Measurements from ENCODE around the gene ORAI2.

Gene ORAI2
- long read RNA-seq, full-length matches to known transcripts: 449 of 521 reads
- long read RNA-seq, partial matches to known transcripts: 16 of 521 reads
- long read RNA-seq, other reads (novel, unspliced or antisense): 56 of 521 reads

DNA sequence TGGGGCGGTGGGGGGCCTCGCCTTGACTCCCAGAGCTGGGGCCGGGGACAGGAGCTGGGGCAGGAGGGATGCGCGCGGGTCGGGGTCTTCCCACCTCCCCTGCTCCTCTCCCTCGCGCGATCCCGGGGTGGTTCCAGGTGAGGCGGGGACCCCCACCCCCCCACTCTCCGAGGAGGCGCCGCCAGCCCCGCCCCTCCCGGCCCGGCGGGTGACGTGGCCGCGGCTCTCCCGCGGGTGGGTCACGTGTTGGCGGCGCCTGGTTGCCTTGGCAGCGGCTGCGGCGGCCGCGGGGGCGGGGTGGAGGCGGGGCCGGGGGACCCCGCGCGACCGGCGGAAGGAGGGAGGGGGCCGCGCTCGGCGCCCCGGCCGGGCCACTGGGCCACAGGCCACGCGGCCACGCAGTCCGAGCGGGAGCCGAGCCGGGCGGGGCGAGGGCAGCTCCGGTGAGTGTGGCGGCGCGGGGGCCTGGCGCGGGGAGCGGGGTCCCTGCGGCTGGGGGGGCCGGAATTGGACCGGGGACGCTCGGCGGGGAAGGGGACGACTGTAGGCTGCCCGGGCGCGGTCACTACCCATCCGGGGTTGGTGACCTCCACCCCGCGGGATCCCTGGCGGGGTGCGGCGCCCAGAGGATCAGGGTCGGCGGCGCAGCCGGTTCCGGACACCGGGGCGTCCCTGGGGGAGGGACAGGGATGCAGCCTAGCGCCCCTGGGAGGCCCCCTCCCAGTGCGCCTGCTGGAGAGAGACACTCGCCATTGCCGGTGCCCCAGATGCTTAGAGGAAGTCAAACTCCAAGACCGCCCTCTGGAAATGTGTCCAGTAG is at the start of gene ORAI2:
TSS of gene ORAI2 (plus strand) at position 357 of the 820 bp plus-strand sequence. CDS start 5,382 bp downstream, outside the sequence.
- TF ChIP-seq SPI1 (IDR thresholded peaks at IDR 0.05; ENCODE audit: borderline replicate concordance, low read depth): peak; percentile 43; the same call in 1 of the 2 replicates
- TF ChIP-seq REST (IDR thresholded peaks at IDR 0.05; ENCODE audit: insufficient replicate concordance, low read depth): peak; percentile 38
- TF ChIP-seq POLR2AphosphoS5 (IDR thresholded peaks at IDR 0.05; ENCODE audit: low read depth): peak; percentile 48
- no peak for TF ChIP-seq GABPA (IDR thresholded peaks at IDR 0.05; ENCODE audit: low read depth)
- peak; percentile 75 to 78 for DNase-seq (ENCODE audit: low read depth in 1 of 2, low spot score in 1 of 2)
- peak within 1 kb of the TSS; percentile 88 for H3K4me3 ChIP-seq (replicated peaks; ENCODE audit: insufficient read depth, low read length)

GRCh38 chr7:102387064-102387463 is 46.3 kb upstream of the ORAI2 start:
- H3K27me3 ChIP-seq (ENCODE audit: insufficient read depth, poor library complexity, severe bottlenecking): no peaks in the 10 kb centered on the region
- H3K4me3 ChIP-seq (replicated peaks; ENCODE audit: insufficient read depth, low read length): no peak overlapping the region
- no peak for DNase-seq (ENCODE audit: low read depth in 1 of 2, low spot score in 1 of 2)
- TF ChIP-seq SPI1 (IDR thresholded peaks at IDR 0.05; ENCODE audit: borderline replicate concordance, low read depth): no peak
- TF ChIP-seq POLR2AphosphoS5 (IDR thresholded peaks at IDR 0.05; ENCODE audit: low read depth): no peak
- TF ChIP-seq CTCF (IDR thresholded peaks at IDR 0.05; ENCODE audit: insufficient read depth, low read length): no peak
- no peak for TF ChIP-seq GABPA (IDR thresholded peaks at IDR 0.05; ENCODE audit: low read depth)
- no peak for TF ChIP-seq REST (IDR thresholded peaks at IDR 0.05; ENCODE audit: insufficient replicate concordance, low read depth)
- H3K27ac ChIP-seq (replicated peaks): no peak overlapping the region

More for the DNA sequence above, at the start of gene ORAI2:
- Histone ChIP-seq H3K27ac (replicated peaks) (peak within 1 kb of the TSS; percentile 97), H3K27me3 (ENCODE audit: insufficient read depth, poor library complexity, severe bottlenecking) (no peaks in the 10 kb centered on the region)

GRCh38 chr7:102389810-102390209 is 43.6 kb upstream of the ORAI2 start:
- no peak overlapping the region for H3K4me3 ChIP-seq (replicated peaks; ENCODE audit: insufficient read depth, low read length)
- no peak for TF ChIP-seq CTCF (IDR thresholded peaks at IDR 0.05; ENCODE audit: insufficient read depth, low read length)
- no peak for TF ChIP-seq REST (IDR thresholded peaks at IDR 0.05; ENCODE audit: insufficient replicate concordance, low read depth)
- no peak for TF ChIP-seq GABPA (IDR thresholded peaks at IDR 0.05; ENCODE audit: low read depth)
- no peak for TF ChIP-seq POLR2AphosphoS5 (IDR thresholded peaks at IDR 0.05; ENCODE audit: low read depth)
- no peak for TF ChIP-seq SPI1 (IDR thresholded peaks at IDR 0.05; ENCODE audit: borderline replicate concordance, low read depth)
- H3K27ac ChIP-seq (replicated peaks): no peak overlapping the region
- DNase-seq (ENCODE audit: low read depth in 1 of 2, low spot score in 1 of 2): no peak
- H3K27me3 ChIP-seq (ENCODE audit: insufficient read depth, poor library complexity, severe bottlenecking): no peaks in the 10 kb centered on the region
